ENCODE data around the gene FIG4.

DNA sequence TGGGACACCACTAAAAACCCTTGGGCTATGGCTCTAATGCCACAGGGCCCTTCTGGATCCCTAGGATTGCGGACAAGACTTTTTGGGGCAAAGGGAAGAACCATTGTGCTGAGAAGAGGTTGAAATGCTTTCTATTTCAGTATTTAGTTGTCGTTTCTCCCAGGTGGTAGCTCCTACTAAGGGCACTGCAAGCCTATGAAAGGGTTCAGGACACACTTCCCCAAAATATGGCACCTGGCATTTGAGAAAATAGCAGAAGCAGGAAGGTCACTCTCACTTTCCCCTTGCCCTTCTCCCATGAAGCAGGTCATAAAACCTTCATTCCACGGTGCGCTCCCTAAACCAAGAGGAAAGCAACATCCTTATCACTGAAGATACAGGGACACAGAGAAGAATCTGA lies 161.6 kb downstream of the FIG4 start:
- TF ChIP-seq, protein P1, sequence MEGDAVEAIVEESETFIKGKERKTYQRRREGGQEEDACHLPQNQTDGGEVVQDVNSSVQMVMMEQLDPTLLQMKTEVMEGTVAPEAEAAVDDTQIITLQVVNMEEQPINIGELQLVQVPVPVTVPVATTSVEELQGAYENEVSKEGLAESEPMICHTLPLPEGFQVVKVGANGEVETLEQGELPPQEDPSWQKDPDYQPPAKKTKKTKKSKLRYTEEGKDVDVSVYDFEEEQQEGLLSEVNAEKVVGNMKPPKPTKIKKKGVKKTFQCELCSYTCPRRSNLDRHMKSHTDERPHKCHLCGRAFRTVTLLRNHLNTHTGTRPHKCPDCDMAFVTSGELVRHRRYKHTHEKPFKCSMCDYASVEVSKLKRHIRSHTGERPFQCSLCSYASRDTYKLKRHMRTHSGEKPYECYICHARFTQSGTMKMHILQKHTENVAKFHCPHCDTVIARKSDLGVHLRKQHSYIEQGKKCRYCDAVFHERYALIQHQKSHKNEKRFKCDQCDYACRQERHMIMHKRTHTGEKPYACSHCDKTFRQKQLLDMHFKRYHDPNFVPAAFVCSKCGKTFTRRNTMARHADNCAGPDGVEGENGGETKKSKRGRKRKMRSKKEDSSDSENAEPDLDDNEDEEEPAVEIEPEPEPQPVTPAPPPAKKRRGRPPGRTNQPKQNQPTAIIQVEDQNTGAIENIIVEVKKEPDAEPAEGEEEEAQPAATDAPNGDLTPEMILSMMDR (conservative IDR thresholded peaks at IDR 0.05; ENCODE audit: low read depth, low read length) = no peak
- TF ChIP-seq POLR2A (IDR thresholded peaks at IDR 0.05; ENCODE audit: low read depth, low read length) (no peak), CEBPB (IDR thresholded peaks at IDR 0.05; ENCODE audit: low read depth, low read length) (no peak), MAFK (IDR thresholded peaks at IDR 0.05; ENCODE audit: low read depth, low read length) (no peak), FOS (IDR thresholded peaks at IDR 0.05; ENCODE audit: low read depth, low read length) (no peak), RFX5 (IDR thresholded peaks at IDR 0.05; ENCODE audit: low read depth, low read length) (no peak), SMC3 (IDR thresholded peaks at IDR 0.05; ENCODE audit: low read depth, low read length) (no peak), RAD21 (IDR thresholded peaks at IDR 0.05; ENCODE audit: low read length) (no peak), NFE2L2 (IDR thresholded peaks at IDR 0.05; ENCODE audit: low read depth, low read length) (no peak), RCOR1 (IDR thresholded peaks at IDR 0.05; ENCODE audit: insufficient replicate concordance, low read length) (no peak), MAZ (IDR thresholded peaks at IDR 0.05; ENCODE audit: borderline replicate concordance, low read depth, low read length) (no peak), MXI1 (IDR thresholded peaks at IDR 0.05; ENCODE audit: borderline replicate concordance, low read depth, low read length) (no peak)
- TF ChIP-seq, protein P2, sequence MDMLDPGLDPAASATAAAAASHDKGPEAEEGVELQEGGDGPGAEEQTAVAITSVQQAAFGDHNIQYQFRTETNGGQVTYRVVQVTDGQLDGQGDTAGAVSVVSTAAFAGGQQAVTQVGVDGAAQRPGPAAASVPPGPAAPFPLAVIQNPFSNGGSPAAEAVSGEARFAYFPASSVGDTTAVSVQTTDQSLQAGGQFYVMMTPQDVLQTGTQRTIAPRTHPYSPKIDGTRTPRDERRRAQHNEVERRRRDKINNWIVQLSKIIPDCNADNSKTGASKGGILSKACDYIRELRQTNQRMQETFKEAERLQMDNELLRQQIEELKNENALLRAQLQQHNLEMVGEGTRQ (IDR thresholded peaks at IDR 0.05; ENCODE audit: low read depth, low read length) = no peak
- TF ChIP-seq, protein P3, sequence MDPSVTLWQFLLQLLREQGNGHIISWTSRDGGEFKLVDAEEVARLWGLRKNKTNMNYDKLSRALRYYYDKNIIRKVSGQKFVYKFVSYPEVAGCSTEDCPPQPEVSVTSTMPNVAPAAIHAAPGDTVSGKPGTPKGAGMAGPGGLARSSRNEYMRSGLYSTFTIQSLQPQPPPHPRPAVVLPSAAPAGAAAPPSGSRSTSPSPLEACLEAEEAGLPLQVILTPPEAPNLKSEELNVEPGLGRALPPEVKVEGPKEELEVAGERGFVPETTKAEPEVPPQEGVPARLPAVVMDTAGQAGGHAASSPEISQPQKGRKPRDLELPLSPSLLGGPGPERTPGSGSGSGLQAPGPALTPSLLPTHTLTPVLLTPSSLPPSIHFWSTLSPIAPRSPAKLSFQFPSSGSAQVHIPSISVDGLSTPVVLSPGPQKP (IDR thresholded peaks at IDR 0.05; ENCODE audit: borderline replicate concordance, low read depth, low read length) = no peak
